ENCODE data around the gene KRT4. TPM values are rescaled to one million over a fixed set of nuclear protein-coding genes. Genes with fewer than 3 reads are reported as not detected.

The KRT4 gene
- total RNA-seq, 2 donors from 2014 or later: not detected

GRCh38 chr12:52783563-52784316 lies 30.2 kb downstream of the KRT4 start:
- Histone ChIP-seq H3K9ac (ENCODE audit: extremely low read depth, low read length, poor library complexity, severe bottlenecking) (no peak overlapping the region), H3K27me3 (ENCODE audit: control insufficient read depth, insufficient read depth, low read length, poor library complexity, severe bottlenecking) (peaks cover 38% of the 10 kb centered on the region), H3K27ac (ENCODE audit: low read depth, low read length) (no peak overlapping the region), H3K9me3 (ENCODE audit: control insufficient read depth, low read length) (no peaks in the 10 kb centered on the region), H3K4me1 (ENCODE audit: control insufficient read depth, insufficient read depth, low read length) (no peaks in the 10 kb centered on the region), H3K36me3 (ENCODE audit: control insufficient read depth, insufficient read depth, low read length) (no peaks in the 10 kb centered on the region), H3K4me3 (ENCODE audit: low read length) (no peak overlapping the region)
- H3K9me3 Mint-ChIP-seq: no peaks in the 10 kb centered on the region
- H3K27me3 Mint-ChIP-seq (ENCODE audit: insufficient read depth): peaks cover 17% of the 10 kb centered on the region
- no peak for TF ChIP-seq CTCF (conservative IDR thresholded peaks at IDR 0.05)
- DNase-seq: no peak
- WGBS, 2 experiments (ENCODE audit: insufficient coverage in 1 of 2, insufficient read length in 1 of 2): 87 to 89% methylated on average over 7 of the region's 7 CpGs
- H3K36me3 Mint-ChIP-seq (ENCODE audit: low read depth): no peaks in the 10 kb centered on the region
- no peak overlapping the region for H3K27ac Mint-ChIP-seq
- no peaks in the 10 kb centered on the region for H3K4me1 Mint-ChIP-seq
- no peak overlapping the region for H3K4me3 Mint-ChIP-seq

- Histone ChIP-seq H3K9me3 (ENCODE audit: control insufficient read depth, low read length) (no peaks in the 10 kb centered on the region), H3K4me1 (ENCODE audit: control insufficient read depth, insufficient read depth, low read length) (no peaks in the 10 kb centered on the region), H3K27ac (ENCODE audit: low read depth, low read length) (no peak overlapping the region), H3K9ac (ENCODE audit: extremely low read depth, low read length, poor library complexity, severe bottlenecking) (no peak overlapping the region), H3K36me3 (ENCODE audit: control insufficient read depth, insufficient read depth, low read length) (no peaks in the 10 kb centered on the region), H3K27me3 (ENCODE audit: control insufficient read depth, insufficient read depth, low read length, poor library complexity, severe bottlenecking) (peaks cover 45% of the 10 kb centered on the region), H3K4me3 (ENCODE audit: low read length) (no peak overlapping the region)
- no peaks in the 10 kb centered on the region for H3K4me1 Mint-ChIP-seq
- no peak overlapping the region for H3K4me3 Mint-ChIP-seq
- TF ChIP-seq CTCF (conservative IDR thresholded peaks at IDR 0.05): no peak
- H3K36me3 Mint-ChIP-seq (ENCODE audit: low read depth): no peaks in the 10 kb centered on the region
- peaks cover 15% of the 10 kb centered on the region for H3K27me3 Mint-ChIP-seq (ENCODE audit: insufficient read depth)
- DNase-seq: no peak
- WGBS, 2 experiments (ENCODE audit: insufficient coverage in 1 of 2, insufficient read length in 1 of 2): 95 to 96% methylated on average over 4 of the region's 4 CpGs
- no peak overlapping the region for H3K27ac Mint-ChIP-seq
- no peaks in the 10 kb centered on the region for H3K9me3 Mint-ChIP-seq
Observed at GRCh38 chr12:52782502-52782901, 31.4 kb downstream of the KRT4 start.

GRCh38 chr12:52781399-52782082 lies 32.4 kb downstream of the KRT4 start:
- no peaks in the 10 kb centered on the region for H3K36me3 Mint-ChIP-seq (ENCODE audit: low read depth)
- 80 to 94% methylated on average over 3 to 4 of the region's 4 CpGs for WGBS, 2 experiments (ENCODE audit: insufficient coverage in 1 of 2, insufficient read length in 1 of 2)
- Histone ChIP-seq H3K9me3 (ENCODE audit: control insufficient read depth, low read length) (no peaks in the 10 kb centered on the region), H3K36me3 (ENCODE audit: control insufficient read depth, insufficient read depth, low read length) (no peaks in the 10 kb centered on the region), H3K27me3 (ENCODE audit: control insufficient read depth, insufficient read depth, low read length, poor library complexity, severe bottlenecking) (peaks cover 45% of the 10 kb centered on the region), H3K9ac (ENCODE audit: extremely low read depth, low read length, poor library complexity, severe bottlenecking) (no peak overlapping the region), H3K4me3 (ENCODE audit: low read length) (no peak overlapping the region), H3K27ac (ENCODE audit: low read depth, low read length) (no peak overlapping the region), H3K4me1 (ENCODE audit: control insufficient read depth, insufficient read depth, low read length) (no peaks in the 10 kb centered on the region)
- peaks cover 13% of the 10 kb centered on the region for H3K27me3 Mint-ChIP-seq (ENCODE audit: insufficient read depth)
- no peak for TF ChIP-seq CTCF (conservative IDR thresholded peaks at IDR 0.05)
- no peak for DNase-seq
- H3K4me1 Mint-ChIP-seq: no peaks in the 10 kb centered on the region
- H3K4me3 Mint-ChIP-seq: no peak overlapping the region
- H3K9me3 Mint-ChIP-seq: no peaks in the 10 kb centered on the region
- H3K27ac Mint-ChIP-seq: no peak overlapping the region
